Mesothelial cell of epicardium (in vitro differentiated cells): ENCODE measurements around the gene UMOD. TPM values are rescaled to one million over a fixed set of nuclear protein-coding genes. Genes with fewer than 3 reads are reported as not detected.

ENCODE experiments used
- DNase-seq, 2 experiments: peaks; one replicate each; pipeline ENCODE4 v3.0.0; 2021; ENCODE audit warnings: low spot score in 2 of 2; ENCODE audit not compliant: unreplicated experiment in 2 of 2
- H3K27ac Mint-ChIP-seq: 2 replicates; pipeline ENCODE4 v1.8.0; 2021; ENCODE audit warnings: mixed read lengths
- H3K27me3 Mint-ChIP-seq: 2 replicates; pipeline ENCODE4 v1.8.0; 2021; ENCODE audit warnings: low read depth, mixed read lengths
- H3K36me3 Mint-ChIP-seq: 2 replicates; pipeline ENCODE4 v1.8.0; 2021; ENCODE audit warnings: mixed read lengths
- H3K4me1 Mint-ChIP-seq: 2 replicates; pipeline ENCODE4 v1.8.0; 2021; ENCODE audit warnings: mixed read lengths
- H3K4me3 Mint-ChIP-seq: 2 replicates; pipeline ENCODE4 v1.8.0; 2021; ENCODE audit warnings: mild to moderate bottlenecking, moderate library complexity, mixed read lengths
- H3K9me3 Mint-ChIP-seq: 2 replicates; pipeline ENCODE4 v1.8.0; 2021; ENCODE audit warnings: mixed read lengths
- total RNA-seq: library from RNA; stranded (reverse); gene quantifications from 3 replicates; pipeline ENCODE4 v1.2.1, GENCODE V29; 2021
- TF ChIP-seq, protein P1 (sequence below): fragments of 200-600 bp; sonication (generic); IDR thresholded peaks from one replicate; pipeline ENCODE4 v1.5.0; 2021; ENCODE audit warnings: antibody characterized with exemption; ENCODE audit not compliant: unreplicated experiment

UMOD gene
- total RNA-seq, 1 donor from 2014 or later: not detected

DNA sequence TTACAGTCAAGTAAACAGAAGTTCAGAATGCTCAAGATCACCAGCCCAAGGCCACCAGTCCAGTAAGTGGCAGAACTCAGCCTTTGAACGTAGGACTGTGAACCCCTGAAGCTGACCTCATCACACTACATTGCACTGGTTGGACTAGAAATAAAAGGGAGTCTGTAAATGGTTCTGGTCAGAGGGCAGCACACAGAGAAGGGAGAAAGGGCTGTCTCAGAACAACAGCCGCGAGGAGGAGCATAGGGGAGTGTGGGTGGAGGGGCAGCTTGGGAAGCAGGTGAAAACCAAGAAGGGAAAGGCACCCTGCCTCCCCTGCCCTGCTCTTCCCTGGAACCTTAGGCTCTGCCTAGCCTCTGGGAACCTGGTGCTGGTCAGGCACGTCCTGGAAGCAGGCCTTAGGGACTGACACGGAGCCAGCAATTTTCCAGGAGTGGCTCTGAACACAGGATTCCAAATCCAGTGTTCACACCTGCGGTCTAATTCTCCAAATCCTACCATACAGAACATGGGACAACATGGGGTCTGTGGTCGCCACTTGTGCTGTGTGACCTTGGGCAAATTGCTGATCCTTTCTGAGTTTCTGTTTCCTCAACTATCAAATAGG is 45.1 kb upstream of the UMOD start:
- Mint-ChIP-seq H3K27me3 (no peaks in the 10 kb centered on the region), H3K27ac (no peak overlapping the region), H3K36me3 (no peaks in the 10 kb centered on the region), H3K4me3 (no peak overlapping the region), H3K9me3 (no peaks in the 10 kb centered on the region), H3K4me1 (no peaks in the 10 kb centered on the region)
- TF ChIP-seq, protein P1, sequence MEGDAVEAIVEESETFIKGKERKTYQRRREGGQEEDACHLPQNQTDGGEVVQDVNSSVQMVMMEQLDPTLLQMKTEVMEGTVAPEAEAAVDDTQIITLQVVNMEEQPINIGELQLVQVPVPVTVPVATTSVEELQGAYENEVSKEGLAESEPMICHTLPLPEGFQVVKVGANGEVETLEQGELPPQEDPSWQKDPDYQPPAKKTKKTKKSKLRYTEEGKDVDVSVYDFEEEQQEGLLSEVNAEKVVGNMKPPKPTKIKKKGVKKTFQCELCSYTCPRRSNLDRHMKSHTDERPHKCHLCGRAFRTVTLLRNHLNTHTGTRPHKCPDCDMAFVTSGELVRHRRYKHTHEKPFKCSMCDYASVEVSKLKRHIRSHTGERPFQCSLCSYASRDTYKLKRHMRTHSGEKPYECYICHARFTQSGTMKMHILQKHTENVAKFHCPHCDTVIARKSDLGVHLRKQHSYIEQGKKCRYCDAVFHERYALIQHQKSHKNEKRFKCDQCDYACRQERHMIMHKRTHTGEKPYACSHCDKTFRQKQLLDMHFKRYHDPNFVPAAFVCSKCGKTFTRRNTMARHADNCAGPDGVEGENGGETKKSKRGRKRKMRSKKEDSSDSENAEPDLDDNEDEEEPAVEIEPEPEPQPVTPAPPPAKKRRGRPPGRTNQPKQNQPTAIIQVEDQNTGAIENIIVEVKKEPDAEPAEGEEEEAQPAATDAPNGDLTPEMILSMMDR: no peak
- DNase-seq: no peak

DNA sequence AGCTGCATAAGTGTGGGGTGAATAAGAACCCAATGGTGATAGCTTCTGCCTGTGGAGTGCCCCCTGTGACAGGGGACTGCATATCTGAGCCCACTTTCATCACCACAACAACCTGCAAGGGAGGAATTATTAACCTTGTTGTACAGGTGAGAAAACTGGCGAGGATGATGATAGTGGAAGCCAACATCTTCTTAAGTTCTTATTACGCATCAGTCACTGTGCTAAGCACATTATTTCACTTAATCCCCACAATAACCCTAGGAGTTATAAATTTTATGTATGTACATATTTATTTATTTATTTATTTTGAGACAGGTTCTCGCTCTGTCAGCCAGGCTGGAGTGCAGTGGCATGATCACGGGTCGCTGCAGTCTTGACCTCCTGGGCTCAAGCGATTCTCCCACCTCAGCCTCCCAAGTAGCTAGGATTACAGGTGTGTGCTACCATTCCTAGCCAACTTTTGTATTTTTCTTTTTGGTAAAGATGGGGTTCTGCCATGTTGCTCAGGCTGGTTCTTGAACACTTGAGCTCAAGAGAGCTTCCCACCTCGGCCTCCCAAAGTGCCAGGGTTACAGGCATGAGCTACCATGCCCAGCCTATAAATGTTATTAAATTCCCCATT is 44.4 kb upstream of the UMOD start:
- Mint-ChIP-seq H3K4me3 (no peak overlapping the region), H3K27me3 (no peaks in the 10 kb centered on the region)

DNA sequence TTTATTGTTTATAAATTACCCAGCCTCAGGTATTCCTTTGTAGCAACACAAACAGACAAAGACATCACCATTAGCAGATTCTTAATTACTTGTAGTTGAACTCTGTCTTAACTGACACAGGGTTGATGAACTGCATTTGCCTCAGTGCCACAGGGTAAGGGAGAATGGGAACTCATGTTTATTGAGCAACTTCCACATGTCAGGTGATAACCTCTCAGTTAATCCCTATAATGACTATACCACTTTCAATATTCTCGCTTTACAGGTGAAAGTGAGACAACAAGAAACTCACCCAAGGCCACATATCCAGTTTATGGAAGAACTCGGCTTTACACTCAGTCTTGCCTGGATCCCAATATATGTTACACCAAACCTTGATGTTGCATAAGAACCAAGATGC is 43.4 kb upstream of the UMOD start:
- H3K27ac Mint-ChIP-seq: no peak overlapping the region
- H3K27me3 Mint-ChIP-seq: no peaks in the 10 kb centered on the region
- no peaks in the 10 kb centered on the region for H3K9me3 Mint-ChIP-seq
- no peak for DNase-seq
- TF ChIP-seq, protein P1: no peak
- no peaks in the 10 kb centered on the region for H3K4me1 Mint-ChIP-seq
- H3K4me3 Mint-ChIP-seq: no peak overlapping the region
- H3K36me3 Mint-ChIP-seq: no peaks in the 10 kb centered on the region

More for the DNA sequence above, 44.4 kb upstream of the UMOD start:
- no peaks in the 10 kb centered on the region for H3K4me1 Mint-ChIP-seq
- H3K36me3 Mint-ChIP-seq: no peaks in the 10 kb centered on the region
- no peaks in the 10 kb centered on the region for H3K9me3 Mint-ChIP-seq
- TF ChIP-seq, protein P1: no peak
- DNase-seq: no peak
- H3K27ac Mint-ChIP-seq: no peak overlapping the region

DNA sequence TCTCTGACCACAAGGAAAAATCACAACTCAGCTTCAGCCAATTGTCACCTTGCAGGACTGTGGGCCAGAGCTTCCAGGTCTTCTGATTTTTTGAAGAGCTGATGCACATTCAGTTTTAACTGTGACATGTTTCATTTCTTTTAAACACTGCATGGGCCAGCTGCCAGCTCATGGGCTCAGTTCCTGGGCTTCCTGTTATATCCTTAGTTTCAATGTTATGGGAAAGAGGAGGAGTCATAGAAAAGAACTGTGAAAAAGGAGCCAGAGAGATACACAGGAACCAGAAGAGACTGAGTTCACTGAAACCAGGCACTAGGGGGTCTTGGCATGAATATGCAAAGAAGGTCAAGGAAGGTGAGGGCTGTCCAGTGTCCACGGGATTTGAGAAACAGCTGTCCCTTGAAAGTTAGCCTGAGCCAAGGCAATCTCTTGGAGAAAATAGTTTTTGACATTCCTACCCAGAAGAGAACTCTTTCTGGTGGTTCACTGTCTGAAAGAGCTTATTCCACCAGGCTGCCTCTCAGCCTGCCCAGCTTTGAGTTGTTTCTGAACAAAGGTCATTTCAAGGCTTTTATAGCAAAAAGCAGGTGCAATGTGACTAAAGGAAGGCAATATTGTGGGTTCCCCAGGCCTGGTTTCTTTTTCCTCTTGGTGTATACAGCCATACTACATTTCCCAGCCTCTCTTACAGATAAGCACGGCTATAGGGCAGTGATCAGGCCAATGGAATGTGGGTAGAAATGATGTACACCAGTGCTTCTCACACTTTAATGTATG is 41.5 kb upstream of the UMOD start:
- no peaks in the 10 kb centered on the region for H3K9me3 Mint-ChIP-seq
- H3K27me3 Mint-ChIP-seq: no peaks in the 10 kb centered on the region
- no peak overlapping the region for H3K27ac Mint-ChIP-seq
- no peak for DNase-seq
- H3K4me3 Mint-ChIP-seq: no peak overlapping the region
- H3K4me1 Mint-ChIP-seq: no peaks in the 10 kb centered on the region
- H3K36me3 Mint-ChIP-seq: no peaks in the 10 kb centered on the region
- TF ChIP-seq, protein P1: no peak

DNA sequence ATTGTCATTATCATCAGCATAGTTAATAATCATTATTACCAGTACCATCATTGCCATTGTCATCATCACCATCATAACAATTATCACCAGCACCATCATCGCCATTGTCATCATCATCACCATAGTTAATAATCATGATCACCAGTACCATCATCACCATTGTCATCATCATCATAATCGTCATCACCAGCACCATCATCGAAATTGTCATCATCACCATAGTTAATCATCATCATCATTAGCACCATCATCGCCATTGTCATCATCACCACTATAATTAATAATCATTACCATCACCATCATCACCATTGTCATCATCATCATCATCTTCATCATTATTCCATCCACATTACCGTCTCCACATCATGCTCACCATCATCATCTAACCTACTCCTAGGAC is 38.5 kb upstream of the UMOD start:
- TF ChIP-seq, protein P1: no peak
- DNase-seq: no peak
- Mint-ChIP-seq H3K27me3 (peaks cover 18% of the 10 kb centered on the region), H3K36me3 (no peaks in the 10 kb centered on the region), H3K4me3 (no peak overlapping the region), H3K9me3 (no peaks in the 10 kb centered on the region), H3K27ac (no peak overlapping the region), H3K4me1 (no peaks in the 10 kb centered on the region)
